GM19452 (cell line): ENCODE data around the gene XPC.

Experiments used
- ATAC-seq: cut with Tn5 transposase; IDR thresholded peaks from one replicate; pipeline ENCODE4 v1.9.1; 2021; ENCODE audit not compliant: unreplicated experiment

XPC gene

GRCh38 chr3:14174483-14174882 lies 3.9 kb downstream of the XPC start:
- no peak for ATAC-seq

DNA sequence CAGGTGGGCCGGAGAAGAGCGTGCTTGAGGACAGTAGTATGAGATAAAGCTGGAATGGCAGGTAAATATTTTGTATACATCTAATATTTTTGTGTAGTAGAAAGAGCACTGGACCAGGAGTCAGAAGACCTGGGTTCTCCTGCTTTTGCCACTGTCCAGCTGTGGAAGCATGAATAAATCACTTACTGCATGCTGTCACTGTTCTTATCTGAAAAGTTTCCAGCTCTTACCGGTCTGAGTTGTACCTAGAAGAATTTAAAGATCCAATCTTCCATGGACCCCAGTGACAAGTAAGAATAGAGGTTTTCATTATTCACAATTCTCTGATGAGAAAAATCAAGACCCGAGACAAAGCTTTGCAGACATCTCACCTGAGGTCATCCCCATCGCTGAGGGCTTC lies 5.9 kb downstream of the XPC start:
- no peak for ATAC-seq

DNA sequence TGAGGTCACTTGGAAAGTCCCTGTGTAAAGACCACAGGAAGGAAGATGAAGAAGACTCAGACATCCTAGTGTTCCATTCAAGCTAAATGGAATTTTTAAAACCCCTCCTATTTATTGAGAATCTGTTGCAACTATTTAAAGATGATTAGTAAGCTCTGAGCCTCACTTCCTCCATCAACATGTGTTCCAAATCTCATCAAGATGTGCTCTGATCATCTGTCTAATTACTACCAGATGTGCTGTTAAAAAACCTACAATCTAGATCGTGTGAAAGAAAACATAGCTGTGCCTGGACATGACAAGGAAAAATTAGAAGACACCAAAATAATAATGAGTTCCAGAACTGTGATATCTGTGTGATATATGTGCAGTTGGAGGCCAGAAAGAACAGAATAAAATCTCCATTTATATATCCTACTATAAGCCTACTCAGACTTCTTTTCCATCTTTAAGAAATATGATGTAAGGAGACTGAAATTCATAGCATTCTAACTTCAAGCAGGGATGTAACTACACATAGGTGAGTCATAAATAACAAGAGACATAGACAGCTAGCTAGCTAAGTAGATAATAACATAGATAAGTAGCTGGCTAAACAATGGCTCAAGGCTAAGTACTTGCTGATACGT lies 7.8 kb downstream of the XPC start:
- no peak for ATAC-seq

DNA sequence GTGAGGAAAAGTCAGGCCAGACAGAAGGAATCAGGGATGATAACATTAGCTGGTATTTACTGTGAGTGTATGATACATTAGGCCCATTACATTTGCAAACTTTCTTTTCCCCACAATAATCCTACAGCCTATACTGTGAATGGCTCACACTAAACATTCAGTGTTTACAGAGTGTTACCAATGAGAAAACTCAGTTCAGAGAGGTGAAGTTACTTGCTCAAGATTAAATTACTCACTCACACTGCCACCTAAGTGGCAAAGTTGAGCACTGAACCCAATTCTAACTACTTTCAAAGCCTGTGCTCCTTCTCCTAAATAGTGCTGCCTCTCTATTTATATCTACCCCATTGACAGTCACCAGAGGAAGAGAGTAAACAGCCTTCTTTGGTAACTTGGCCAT lies 8.5 kb downstream of the XPC start:
- ATAC-seq: no peak

GRCh38 chr3:14169435-14169834 lies 9.0 kb downstream of the XPC start:
- ATAC-seq: no peak

- no peak for ATAC-seq
Measured at GRCh38 chr3:14166877-14167603, 11.4 kb downstream of the XPC start.

DNA sequence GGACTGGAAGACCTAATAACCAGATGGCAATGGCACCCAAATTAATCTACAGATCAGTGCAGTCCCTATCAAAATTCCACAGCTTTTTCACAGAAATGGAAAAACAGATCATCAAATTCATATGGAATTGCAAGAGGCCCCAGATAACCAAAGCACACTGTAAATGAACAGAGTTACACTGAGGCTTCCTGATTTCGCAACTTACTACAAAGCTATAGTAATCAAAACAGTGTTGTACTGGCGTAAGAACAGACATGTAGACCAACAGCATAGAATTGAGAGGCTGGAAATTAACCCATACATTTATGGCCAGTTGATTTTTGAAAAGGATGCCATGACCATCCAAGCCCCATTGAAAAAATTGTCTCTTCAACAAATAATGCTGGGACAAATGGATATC lies 16.2 kb downstream of the XPC start:
- ATAC-seq: no peak

DNA sequence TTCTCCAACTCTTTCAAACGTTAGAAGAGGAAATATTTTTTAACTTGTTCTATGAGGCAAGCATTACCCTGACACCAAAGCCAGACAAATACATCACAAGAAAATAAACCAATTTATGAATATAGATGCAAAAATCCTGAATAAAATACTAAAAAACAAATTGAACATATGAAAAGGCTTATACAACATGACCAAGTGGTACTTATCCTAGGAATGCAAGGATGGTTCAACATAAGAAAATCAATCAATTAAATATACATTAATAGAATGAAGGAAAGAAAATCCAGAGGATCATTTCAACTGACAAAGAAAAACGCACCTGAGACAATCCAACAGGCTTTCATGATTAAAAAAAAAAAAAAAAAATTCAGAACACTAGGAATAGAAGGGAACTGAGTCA lies 17.1 kb downstream of the XPC start:
- no peak for ATAC-seq

DNA sequence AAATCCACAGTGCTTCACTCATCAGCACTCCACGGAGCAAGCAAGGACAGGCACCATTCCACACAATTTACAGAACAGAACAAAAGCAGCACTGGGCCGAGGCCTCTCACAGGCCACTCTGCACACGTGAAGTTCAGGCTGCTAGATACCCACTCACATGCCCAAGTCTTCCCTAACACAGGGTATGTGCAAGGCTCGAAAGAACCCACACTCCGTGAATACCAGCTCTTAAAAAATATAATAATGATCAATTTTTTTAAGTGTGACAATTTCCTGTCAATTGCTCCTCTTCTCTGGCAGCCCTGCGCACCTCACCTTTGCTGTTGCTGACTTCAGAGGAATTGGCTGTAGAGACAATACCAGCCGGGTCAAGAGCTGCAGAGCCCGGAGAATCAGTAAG lies 19.0 kb downstream of the XPC start:
- no peak for ATAC-seq

DNA sequence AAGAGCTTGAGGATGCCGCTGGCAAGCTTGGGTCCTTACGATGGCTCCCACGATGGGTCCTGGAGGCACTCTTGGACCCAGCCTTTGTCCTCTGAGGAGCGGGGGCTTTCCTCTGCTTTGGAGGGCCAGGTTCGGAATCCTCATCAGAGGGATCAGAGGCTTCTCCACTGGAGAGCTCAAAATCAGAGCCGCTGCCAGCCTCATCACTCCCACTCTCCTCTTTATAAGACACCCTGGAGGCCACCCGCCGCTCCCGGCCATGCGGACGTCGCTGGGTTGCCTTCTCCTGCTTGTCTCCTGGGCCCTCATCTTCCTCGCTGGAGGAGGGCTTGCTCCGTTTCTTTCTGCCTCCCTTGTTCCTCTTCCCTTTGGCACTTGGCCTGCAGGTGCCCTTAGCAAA lies 20.0 kb downstream of the XPC start:
- ATAC-seq: no peak

GRCh38 chr3:14157951-14158350 lies 20.4 kb downstream of the XPC start:
- ATAC-seq: no peak

DNA sequence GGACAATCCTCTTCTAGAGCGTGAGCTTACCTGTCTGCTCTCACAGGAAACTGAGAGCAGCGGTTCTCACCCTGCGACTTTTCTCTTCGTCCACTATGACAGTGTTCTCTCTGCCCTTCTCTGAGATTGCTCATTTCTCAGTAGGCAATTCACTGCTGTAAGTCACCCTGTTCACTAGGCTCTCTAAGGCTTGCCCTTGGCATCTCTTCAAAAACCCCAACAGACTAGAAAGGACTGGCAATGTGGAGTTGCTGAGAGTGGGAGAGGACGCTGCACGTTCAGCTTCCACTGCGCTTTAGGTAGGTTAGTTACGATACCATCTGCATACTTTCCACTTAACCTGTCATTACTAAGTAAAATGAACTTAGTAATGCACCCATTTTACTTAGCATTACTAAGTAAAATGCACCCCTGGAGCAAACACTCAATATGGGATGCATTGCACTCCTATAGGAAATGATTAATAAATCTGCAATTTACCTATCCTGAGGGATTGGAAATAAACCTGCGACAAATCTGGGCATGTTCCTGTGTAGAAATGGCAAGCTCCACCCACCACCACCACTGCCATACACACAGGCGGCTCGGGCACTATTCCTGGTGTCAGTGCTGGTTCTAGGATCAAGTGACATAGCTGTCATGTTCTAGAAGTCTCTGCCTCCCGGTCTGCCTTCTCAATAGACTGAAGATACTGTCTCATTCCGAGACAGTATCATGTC lies 21.4 kb downstream of the XPC start:
- ATAC-seq: no peak

GRCh38 chr3:14156201-14156600 lies 22.2 kb downstream of the XPC start:
- ATAC-seq: no peak

DNA sequence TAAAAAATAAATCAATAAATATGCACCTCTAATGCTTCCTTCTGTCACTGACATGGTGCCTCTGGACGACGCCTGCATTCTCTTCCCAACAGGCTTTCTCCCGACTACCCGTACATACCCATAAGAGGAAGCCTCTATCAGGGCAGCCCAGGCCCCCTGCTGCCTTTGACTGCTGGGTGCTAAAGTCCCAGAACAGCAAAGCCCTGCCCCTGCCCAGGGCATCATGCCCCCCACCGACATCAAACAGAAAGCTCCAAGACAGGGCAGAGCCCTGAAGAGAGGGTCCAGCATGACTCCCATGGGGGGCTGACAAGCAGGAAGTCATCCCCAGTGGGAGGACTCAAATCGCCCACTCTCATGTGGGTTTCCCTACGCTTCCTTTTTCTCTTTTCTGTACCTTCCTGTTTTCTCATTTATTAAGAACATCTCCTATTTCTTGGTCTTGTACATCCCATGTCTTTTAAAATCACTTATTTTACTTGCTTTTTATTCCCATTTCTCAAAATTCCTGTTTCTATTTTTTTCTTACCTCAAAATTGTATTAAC lies 23.4 kb downstream of the XPC start:
- no peak for ATAC-seq

GRCh38 chr3:14154276-14154675 lies 24.1 kb downstream of the XPC start:
- no peak for ATAC-seq

- no peak for ATAC-seq
Measured at GRCh38 chr3:14153663-14154062, 24.7 kb downstream of the XPC start.

- no peak for ATAC-seq
Measured at GRCh38 chr3:14152963-14153355, 25.4 kb downstream of the XPC start.

- ATAC-seq: no peak
Measured at GRCh38 chr3:14152233-14152962, 26.0 kb downstream of the XPC start.

DNA sequence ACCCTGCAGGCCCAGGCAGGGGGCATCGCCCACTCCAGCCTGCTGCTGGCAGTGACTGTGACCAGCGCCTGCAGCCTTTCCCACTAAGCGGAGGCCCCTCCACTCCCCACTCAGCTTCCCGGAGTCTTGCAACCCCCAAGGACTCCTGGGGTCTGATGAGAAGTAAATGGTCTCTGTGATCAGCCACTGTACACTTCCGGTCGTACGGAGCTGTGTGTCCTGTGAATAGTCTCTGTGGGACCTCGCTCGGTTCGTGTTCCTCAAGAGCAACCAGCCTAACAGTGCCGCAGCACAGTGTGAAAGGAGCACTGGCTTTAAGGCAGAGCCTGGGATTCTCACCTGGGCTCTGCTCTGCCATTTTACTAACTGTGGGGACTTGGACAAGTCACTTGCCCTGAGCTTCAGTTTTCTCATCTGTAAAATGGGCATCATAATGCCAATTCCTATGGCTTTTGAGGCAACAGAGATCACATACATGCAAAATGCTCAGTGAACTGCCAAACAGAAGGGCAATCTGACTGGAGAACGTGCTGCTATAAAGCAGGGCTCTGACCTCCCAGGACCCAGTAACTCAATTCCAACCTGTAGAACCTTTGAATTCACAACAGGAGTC lies 26.8 kb downstream of the XPC start:
- ATAC-seq: no peak

- ATAC-seq: no peak
Measured at GRCh38 chr3:14150491-14151230, 27.7 kb downstream of the XPC start.
